ENCODE results near the gene KCNK16.

- TF ChIP-seq POLR2AphosphoS5 (IDR thresholded peaks at IDR 0.05): no peak
- TF ChIP-seq, protein P1, sequence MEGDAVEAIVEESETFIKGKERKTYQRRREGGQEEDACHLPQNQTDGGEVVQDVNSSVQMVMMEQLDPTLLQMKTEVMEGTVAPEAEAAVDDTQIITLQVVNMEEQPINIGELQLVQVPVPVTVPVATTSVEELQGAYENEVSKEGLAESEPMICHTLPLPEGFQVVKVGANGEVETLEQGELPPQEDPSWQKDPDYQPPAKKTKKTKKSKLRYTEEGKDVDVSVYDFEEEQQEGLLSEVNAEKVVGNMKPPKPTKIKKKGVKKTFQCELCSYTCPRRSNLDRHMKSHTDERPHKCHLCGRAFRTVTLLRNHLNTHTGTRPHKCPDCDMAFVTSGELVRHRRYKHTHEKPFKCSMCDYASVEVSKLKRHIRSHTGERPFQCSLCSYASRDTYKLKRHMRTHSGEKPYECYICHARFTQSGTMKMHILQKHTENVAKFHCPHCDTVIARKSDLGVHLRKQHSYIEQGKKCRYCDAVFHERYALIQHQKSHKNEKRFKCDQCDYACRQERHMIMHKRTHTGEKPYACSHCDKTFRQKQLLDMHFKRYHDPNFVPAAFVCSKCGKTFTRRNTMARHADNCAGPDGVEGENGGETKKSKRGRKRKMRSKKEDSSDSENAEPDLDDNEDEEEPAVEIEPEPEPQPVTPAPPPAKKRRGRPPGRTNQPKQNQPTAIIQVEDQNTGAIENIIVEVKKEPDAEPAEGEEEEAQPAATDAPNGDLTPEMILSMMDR (IDR thresholded peaks at IDR 0.05): peak in 3 of 4 experiments; percentile 68 to 86 (median 71)
Observed at GRCh38 chr6:39347906-39348585, 25.5 kb upstream of the KCNK16 start.
